GM19468 (cell line): ENCODE measurements around the gene PRDM15.
"Not testable (repeated sequence)": the region's sequence is repeated elsewhere in the genome, so short reads cannot be mapped to it uniquely, and the experiment has no call there.

Experiments used
- ATAC-seq: cut with Tn5 transposase; IDR thresholded peaks from one replicate; pipeline ENCODE4 v1.9.1; 2021; ENCODE audit warnings: mild to moderate bottlenecking, moderate library complexity, moderate number of reproducible peaks; ENCODE audit not compliant: unreplicated experiment; ENCODE audit errors: extremely low read depth

PRDM15 gene

DNA sequence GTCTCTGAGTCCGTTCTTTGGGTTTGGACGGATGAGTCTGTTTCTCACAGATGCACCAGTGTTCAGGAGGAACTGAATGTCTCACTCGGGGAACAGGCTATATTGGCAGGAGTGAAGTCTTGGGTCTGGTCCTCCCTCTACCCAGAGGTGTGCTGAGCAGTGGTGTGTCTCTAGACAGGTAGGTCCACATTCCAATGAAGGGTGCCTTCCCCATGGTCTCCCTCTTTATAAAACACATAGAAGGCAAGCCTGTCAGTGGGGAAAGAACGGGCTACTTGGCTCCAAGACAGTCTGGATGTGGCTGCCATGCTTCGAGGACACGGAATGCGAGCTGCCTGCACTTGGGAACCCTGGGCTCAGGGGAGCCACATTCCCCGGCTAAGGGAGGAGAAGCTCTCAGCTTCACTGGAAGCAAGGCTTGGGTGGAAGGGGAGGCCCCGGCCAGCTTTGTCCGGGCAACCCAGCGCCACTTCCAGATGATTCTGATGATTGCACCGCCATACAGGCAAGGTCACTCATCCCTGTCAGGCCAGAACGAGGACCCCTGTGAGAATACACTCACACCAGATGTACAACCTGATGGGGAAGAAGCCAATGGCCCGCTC lies 82.6 kb downstream of the PRDM15 start:
- ATAC-seq, result no peak

DNA sequence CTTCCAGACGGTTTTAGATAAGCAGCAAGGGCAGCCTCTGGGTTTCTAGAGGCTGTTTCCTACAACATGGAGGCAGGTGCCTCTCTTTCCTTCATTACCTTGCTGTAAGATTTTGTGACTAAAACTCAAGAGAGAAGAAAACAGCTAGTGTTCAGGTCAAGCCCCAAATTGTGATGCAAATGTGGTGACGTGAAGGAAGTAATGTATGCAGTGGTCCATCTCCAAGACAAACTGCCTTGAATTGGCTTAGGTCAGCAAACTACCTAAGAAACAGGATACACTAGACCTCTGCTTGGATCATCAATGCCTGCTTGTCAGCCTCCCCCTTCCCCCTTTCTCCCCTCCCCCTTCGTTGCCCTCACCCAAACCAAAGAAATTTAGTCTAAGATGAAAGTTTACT lies 83.4 kb downstream of the PRDM15 start:
- ATAC-seq, result no peak

DNA sequence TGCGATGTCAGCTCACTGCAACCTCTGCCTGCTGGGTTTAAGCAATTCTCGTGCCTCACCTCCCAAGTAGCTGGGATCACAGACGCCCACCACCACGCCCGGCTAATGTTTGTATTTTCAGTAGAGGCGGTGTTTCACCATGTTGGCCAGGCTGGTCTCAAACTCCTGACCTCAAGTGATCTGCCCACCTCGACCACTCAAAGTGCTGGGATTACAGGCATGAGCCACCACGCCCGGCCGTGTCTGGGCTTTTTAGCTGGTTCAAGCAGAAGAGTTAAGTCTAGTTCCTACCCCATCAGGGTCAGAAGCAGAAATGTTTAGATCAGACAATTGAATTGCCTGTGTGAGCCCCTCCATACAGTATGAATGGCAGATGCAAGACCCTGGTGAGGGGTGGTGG lies 84.5 kb downstream of the PRDM15 start:
- no peak for ATAC-seq

DNA sequence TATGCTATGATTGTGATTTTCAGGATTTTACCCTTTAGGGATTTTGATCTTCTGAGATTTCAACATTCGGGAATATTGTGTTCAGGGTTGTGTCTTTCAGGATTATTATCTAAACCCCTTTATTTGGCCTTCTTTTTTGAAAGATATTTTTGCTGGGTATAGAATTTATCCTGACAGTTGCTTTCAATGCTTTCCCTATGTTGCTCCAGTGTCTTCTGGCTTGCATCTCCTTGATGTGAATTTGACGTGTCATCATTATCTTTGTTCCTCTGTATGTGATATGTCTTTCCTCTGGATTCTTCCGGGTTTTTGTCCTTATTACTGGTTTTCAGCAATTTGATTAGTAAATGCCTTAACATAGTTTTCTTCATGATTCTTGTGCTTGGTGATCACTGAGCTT lies 86.4 kb downstream of the PRDM15 start:
- ATAC-seq, result no peak

DNA sequence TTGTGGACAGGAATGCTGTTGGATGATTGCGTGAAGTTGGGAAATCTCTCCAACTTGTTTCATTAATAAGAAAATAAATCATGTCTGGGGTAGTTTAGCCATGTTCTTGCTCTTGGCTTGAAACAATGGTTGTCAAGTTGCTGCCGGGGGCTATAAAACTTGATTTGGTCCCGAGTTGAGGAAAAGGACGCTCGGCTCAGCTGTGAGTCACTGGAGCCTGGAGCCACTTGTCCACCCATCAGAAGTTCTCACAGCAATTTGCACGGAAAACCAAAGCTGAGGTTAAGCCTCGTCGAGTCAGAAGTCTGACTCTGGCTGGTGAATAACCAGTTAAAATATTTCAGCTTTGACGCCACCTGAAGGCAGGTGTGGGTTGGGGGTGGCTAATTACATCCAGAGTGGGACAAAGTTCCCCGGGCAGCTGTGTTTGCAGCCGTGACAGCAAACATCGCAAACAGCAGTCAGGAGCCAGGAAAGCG lies 92.6 kb downstream of the PRDM15 start:
- no peak for ATAC-seq

DNA sequence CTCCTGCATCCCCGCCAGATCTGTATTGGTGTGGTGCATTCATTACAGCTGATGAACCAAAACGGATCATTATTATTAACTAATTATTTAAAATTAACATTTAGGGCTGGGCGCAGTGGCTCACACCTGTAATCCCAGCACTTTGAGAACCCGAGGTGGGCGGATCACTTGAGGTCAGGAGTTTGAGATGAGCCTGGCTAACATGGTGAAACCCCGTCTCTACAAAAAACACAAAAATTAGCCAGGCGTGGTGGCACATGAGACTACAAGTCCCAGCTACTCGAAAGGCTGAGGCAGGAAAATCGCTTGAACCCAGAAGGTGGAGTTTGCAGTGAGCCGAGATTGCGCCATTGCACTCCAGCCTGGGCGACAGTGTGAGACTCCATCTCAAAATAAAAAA lies 93.9 kb downstream of the PRDM15 start:
- not testable (repeated sequence) for ATAC-seq

DNA sequence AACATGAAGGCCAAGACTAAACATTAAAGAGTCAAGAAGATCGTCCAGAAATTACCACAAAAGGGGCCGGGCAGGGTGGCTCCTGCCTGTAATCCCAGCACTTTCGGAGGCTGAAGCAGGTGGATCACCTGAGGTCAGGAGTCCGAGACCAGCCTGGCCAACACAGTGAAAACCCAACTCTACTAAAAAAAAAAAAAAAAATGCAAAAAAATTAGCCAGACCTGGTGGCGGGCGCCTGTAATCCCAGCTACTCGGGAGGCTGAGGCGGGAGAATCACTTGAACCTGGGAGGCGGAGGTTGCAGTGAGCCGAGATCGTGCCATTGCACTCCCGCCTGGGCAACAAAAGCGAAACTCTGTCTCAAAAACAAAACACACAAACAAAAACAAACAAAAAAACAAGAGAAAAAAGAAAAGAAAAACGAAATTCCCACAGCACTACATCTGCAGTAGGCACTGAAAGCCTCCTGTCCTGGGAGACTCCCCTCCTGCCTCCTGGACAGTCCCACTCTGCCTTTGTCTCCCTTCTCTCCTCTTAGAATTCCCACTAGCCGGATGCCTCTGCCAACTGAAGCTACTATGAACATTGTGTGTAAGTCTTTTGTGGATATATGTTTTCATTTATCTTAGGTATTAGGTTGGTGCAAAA lies 94.6 kb downstream of the PRDM15 start:
- ATAC-seq, result no peak

DNA sequence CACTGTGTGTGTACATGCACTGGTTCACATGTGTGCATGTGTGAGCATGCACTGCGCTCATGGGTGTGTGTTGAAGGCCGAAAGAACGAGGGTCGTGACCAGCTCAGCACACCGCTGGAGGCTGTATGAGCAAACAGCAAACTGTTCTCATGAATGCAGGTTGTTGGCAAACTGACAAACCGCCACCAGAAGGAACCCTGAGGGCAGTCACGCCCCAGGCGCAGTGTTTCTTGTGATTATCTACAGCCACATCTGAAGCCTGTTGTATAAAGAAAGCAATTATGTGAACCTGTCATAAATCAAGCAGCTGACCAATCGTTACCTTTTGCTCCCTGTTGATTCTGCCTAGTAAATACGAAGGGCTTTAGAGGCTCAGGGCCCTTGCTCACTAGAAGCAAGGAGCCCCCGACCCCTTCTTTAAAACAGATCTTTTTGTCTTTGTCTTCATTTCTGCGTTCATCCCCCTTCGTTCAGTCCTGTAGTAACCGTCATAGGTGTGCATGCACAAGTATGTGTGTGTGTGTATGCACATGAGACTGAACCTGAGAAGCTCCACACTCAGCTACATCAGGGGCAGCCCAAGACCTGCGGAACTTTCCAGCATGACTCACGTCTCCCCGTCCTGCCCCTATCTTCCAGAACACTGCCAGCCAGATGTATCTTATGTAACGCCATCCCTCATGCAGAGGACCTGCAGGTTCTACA lies 95.5 kb downstream of the PRDM15 start:
- ATAC-seq, result no peak

DNA sequence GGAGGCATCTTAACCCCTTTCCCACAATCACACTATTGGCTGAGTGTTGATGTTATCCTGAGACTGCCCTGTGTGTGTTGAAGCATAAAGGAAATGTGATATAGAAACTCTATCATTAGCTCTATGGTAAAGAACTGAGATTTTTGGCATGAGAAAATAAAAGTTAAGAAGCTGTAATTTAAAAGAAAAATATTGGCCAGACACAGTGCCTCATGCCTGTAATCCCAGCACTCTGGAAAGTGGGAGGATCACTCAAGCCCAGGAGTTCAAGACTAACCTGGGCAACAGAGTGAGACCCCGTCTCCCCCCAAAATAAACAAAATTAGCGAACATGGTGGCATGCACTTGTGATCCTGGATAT lies 98.1 kb downstream of the PRDM15 start:
- no peak for ATAC-seq

DNA sequence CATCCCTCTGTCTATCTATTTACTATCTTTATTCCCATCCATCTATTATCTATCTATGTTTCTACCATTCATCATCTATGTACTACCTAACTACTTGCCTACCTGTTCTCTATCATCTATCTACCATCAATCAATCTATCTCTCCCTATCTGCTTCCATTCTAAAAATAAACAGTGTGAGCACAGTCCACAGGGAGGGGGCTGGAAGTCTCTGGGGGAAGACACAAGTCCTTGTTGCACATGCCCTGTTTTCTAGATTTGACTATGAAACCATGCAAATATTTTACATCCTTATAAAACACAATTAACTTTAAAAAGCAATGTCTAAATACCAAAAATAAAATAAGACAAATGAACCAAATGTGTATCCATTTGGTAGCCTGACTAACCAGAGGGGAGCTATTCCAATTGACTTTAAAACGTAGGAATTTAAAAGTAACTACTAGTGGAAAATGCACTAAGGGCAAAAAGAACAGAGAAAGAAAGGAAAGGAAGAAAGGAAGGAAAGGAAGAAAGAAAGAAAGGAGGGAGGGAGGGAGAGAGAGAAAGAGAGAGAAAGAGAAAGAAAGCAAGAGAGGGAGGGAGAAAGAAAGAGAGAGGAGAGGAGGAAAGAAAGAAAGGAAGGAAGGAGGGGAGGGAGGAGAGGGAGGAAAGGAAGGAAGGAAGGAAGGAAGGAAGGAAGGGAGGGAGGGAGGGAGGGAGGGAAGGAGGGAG lies 98.7 kb downstream of the PRDM15 start:
- ATAC-seq, result no peak

DNA sequence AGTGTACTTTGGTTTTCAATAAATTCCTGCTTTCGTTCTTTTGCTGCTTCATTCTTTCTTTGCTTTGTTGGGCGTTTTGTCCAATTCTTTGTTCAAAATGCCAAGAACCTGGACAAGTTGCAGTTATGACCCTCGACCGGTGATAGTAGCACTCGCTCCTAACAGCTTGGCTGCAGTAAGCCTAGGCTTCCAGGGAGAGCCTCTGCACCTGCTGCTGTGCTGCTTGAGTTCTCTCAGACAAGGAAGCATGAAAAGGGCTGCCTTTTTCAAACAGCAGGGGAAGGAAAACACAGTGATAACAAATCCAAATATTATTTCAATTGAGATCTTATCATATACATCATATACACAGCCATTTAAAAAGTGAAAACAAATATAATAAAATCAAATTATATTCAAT lies 99.5 kb downstream of the PRDM15 start:
- no peak for ATAC-seq

DNA sequence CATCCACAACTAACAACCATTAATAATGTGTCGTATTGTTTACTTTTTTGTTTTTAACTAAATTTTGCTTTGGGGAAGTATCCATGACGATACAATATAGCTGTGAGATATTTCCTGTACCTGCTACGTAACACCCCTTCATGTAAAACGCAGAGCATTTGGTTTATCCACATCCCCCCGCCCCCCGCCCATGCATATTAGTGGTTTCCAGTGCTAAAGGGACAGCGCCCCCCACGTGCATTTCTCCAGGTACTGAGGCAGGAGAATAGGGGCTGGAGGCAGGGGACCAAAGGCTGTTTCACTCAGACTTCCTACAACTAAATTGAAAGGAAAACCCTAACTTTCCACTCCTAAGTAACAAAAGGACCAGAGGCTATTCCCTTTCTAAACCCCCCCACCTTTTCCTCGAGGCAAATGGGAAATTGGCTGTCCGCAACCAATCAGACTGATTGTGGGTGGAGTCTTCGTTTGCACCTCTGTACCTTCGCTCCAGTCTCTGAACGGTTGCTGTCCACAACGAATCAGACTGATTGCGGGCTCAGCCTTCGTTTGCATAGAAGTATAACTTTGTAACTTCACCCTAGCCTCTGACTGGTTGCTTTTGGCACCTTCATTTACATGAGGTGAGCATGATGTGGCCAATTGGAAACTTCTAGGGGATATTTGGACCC lies 100.1 kb downstream of the PRDM15 start:
- ATAC-seq, result no peak

DNA sequence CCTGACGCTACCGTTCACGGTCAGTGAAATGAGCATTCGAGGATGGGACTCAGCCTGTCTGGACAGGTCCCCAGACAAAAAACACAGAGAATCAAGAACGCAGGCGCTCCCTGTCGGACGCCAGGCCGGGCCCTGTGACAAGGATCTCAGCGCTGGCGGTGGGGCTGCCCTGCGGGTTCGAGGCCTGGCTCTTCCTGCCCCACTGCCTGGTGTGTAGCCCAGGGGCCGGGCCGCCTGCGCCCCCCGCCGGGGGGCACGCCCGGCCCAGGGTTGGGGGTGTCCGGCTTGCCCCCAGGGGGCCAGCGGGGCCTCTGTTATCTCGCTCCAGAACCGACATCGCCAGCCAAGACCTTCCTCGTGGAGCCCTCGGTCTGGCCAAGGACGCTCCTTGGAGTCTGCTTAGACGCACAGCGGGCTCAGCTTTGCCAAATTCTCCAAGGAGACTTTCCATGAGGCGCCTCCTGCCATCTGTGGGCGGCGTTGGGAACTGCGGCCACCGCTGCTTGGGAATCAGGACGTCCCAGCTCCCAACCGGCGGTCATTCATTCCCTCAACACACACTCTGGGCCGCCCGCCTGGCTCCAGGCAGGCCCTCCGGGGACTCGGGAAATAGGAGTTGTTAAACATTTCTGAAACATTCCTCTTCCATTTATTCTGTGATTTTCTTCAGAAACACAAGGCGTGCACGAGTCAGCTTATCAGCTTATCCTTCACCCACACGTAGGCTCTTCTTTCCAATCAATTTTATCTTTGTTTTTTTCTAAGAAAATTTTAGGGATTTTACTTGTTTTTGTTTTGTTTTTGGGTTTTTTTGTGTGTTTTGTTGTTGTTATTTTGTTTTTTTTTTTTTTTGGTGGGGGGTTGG lies 101.0 kb downstream of the PRDM15 start:
- no peak for ATAC-seq

DNA sequence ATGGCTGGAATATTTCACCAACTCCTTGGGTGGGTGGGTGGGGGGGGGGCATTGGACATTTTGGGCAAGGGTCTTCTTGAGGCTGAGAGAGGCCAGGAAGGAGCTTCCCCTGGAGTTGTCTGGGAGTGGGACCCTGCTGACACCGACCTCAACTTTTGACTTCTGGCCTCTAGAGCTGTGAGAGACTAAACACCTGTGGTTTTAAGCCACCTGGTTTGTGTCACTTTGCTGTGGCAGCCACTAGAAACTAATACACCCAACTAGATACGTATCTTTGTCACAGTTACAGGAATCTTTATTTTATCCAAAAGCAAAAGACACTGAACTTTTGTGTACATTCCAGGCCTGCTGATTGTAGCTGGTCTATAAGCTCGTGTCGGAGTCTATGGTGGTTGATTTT lies 102.4 kb downstream of the PRDM15 start:
- no peak for ATAC-seq

DNA sequence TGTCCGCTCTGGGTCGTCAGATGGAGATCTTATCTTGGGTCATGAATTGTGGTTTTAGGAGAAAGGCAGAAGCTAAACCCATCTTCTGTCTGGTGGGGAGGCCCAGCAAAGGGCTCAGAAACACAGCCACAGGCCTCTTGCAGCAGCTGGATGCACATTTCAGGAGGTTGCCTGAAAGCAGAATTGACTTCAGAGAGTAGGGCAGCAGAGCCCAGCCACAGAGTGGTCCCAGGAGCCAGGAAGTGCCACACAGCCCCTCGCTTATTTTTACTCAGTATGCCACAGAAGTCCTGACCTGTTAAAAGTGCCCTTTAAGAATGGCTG lies 104.0 kb downstream of the PRDM15 start:
- ATAC-seq, result no peak

DNA sequence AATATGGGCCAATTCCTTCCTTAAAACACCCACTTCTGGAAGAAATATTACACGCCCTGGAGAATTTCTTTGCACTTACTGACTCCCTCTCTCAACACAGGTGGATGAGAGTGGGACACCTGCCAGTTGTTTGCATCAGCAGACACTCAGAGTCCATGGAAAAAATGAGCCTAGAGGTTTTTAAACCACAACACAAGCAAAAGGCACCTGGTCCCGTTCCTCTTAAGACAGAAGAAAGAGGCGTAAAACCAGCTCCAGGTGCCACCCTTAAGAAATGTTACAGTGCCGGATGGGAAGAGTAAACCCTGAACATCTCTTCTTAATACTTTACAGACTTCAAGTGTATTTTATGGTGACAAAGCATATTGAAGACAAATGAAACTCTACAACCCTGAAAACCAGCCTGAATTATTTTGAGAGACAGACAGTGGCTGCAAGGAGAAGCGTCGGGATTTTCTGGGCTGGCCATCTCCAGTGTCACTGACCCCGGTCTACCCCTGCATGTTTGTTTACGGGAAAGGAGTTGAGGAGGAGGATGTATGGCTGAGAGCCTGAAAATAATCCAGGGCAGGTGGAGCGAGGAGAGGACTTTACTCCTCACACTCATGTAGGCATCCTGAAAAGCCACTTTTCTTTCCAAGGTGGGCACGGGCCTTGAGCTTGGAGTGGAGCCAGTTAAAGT lies 104.5 kb downstream of the PRDM15 start:
- no peak for ATAC-seq

DNA sequence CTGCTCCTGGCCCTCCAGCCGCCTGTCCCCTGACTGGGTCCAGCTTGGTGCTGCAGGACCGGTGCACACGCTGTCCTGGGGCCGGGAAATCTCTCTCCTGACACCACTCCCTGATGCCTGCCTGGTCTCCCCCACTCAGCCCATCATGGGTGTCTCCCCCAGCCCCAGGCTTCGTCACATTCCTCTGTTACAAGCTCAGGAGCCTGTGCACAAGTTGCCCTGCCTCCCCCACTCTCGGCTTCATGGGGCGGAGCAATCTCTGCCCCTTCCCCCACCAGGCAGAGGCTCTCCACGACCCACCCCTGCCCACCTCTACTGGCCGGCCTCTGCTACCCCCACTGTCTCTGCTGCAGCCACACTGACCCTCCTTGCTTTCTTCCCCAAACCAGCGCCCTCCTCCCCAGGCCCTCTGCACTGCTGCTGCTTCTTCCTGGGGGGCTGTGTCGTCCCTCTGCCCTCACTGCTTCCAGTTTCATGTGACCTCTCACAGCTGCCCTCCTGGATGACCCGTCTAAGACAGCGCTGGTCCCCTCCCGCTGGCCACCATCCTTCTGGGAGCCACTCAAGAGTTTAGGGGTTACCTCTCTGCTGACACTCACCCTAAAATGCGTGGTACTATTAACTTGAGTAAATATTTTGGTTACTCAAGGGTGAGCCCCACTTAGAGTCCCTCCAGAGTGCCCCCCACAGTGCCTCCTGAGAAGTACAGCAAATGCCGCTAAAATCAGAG lies 106.6 kb downstream of the PRDM15 start:
- no peak for ATAC-seq

DNA sequence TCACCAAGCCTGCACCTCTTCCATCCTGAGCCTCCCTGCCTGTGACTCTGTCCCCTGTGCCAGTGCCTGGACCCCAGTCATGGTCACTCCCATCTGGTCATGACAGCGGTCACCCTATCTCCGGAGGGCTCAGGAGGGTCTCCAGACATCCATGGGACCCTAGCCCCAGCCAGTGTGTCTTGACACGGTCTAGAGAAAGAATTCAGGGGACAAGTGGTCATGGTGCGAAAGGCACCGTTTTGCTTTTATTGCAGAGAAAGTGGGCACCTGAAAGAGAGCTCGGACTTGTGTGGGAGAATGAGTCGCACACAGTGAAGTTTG lies 107.6 kb downstream of the PRDM15 start:
- no peak for ATAC-seq
